Adrenal gland (tissue), 5 donors: ENCODE data around the gene ARHGAP31.

Experiments used
- POLR2A ChIP-seq, 2 donors: fragments of 450-650 bp; IDR thresholded peaks; one replicate each; pipeline ENCODE4 v1.6.1; 2017; ENCODE audit warnings: antibody characterized with exemption in 2 of 2, mild to moderate bottlenecking in 2 of 2, moderate library complexity in 1 of 2
- TF ChIP-seq, protein P1 (sequence below), 6 experiments: fragments of 450-650 bp in 4 of 6; fragments of 200-600 bp in 2 of 6; sonication (generic) in 1 of 6; IDR thresholded peaks; 1 replicate in 5 of 6; 2 replicates in 1 of 6; pipeline versions ENCODE4 v1.5.1 to v1.8.0; 2016 to 2021; ENCODE audit warnings: antibody characterized with exemption in 6 of 6, mild to moderate bottlenecking in 2 of 6, moderate library complexity in 1 of 6
- donor health status: DM: no; HTN: no; CAD: no.

DNA sequence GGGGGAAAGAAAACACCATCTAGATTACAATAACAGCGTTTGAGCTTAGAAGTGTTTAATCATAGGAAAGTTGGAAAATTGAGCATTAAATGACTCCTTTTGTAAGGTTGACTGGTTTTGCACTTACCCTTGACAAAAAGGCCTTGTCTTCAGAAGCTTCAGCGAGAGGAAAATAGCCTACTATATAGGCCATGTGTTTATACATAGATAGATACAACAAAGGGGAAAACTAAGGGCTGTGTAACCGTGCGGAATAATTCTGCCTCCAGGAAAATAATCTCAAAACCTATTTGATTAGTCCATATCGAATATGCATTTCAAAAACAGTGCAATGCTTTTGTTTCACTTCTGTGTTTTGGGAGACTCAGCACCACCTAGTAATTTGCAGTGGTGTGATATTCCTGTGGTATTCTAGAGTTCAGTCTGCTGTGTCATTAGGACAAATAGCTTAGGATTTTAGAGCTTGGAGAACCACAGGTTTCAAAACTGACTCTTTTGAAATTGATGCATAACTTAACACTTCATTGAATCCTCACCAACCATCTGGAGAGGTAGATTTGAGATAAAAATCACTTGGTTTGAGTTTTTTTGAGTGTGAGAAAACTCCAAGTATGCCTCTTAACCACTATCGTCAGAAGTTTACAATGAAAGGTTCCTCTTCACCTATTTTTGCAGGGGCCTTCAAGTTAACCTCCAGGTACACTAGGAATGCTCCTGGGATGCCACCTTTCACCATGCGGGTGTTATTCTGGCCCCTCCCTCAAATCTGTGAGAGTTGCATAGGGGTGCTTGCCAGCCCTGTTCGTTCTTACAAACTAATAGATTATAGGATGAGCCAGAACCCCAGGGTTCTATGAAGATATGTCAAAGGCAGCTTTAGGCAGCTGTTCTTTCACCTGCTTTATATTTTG is 1.9 kb downstream of the ARHGAP31 start:
- TF ChIP-seq, protein P1, sequence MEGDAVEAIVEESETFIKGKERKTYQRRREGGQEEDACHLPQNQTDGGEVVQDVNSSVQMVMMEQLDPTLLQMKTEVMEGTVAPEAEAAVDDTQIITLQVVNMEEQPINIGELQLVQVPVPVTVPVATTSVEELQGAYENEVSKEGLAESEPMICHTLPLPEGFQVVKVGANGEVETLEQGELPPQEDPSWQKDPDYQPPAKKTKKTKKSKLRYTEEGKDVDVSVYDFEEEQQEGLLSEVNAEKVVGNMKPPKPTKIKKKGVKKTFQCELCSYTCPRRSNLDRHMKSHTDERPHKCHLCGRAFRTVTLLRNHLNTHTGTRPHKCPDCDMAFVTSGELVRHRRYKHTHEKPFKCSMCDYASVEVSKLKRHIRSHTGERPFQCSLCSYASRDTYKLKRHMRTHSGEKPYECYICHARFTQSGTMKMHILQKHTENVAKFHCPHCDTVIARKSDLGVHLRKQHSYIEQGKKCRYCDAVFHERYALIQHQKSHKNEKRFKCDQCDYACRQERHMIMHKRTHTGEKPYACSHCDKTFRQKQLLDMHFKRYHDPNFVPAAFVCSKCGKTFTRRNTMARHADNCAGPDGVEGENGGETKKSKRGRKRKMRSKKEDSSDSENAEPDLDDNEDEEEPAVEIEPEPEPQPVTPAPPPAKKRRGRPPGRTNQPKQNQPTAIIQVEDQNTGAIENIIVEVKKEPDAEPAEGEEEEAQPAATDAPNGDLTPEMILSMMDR (IDR thresholded peaks at IDR 0.05) = no peak
- TF ChIP-seq POLR2A (IDR thresholded peaks at IDR 0.05) = no peak
